BJ (cell line): ENCODE results near the gene SLC38A7. TPM values are rescaled to one million over a fixed set of nuclear protein-coding genes. Genes with fewer than 3 reads are reported as not detected.
"Not testable (repeated sequence)": the region's sequence is repeated elsewhere in the genome, so short reads cannot be mapped to it uniquely, and the experiment has no call there.

Experiments
- CTCF ChIA-PET: fragments of 350-600 bp; formaldehyde crosslinking; extraction: SDS; loops from one replicate; lab custom pipeline; 2021; ENCODE audit warnings: antibody characterized with exemption, inconsistent platforms; lab: Yijun Ruan, JAX
- POLR2A ChIA-PET: fragments of 300-600 bp; sonication (Branson Sonifier 250); formaldehyde crosslinking; extraction: SDS; loops from one replicate; lab custom pipeline; 2021; ENCODE audit warnings: antibody characterized with exemption; lab: Charles Lee
- DNase-seq: peaks from one replicate; pipeline ENCODE4 v3.0.0-alpha.2; 2011; ENCODE audit warnings: low read depth
- H3K27me3 ChIP-seq: 2 replicates; pipeline ENCODE4 v1.6.0; 2011; ENCODE audit warnings: low read length; ENCODE audit not compliant: control insufficient read depth, insufficient read depth
- H3K36me3 ChIP-seq: 2 replicates; pipeline ENCODE4 v1.5.1; 2011; ENCODE audit warnings: low read length; ENCODE audit not compliant: control insufficient read depth, insufficient read depth
- H3K4me3 ChIP-seq: 2 replicates; pipeline ENCODE4 v1.5.1; 2011; ENCODE audit warnings: low read depth, mild to moderate bottlenecking, control low read depth, low read length
- CTCF ChIP-seq: IDR thresholded peaks from 2 replicates; pipeline ENCODE4 v1.5.1; 2011; ENCODE audit warnings: low read depth, mild to moderate bottlenecking, control low read depth, inconsistent platforms, low read length, moderate library complexity; ENCODE audit not compliant: insufficient read depth
- polyA plus RNA-seq: library from polyadenylated mRNA; depleted of rRNA; stranded (reverse); fragments of >200 nt; gene quantifications from 2 replicates; pipeline ENCODE4 v1.2.3, GENCODE V29; 2011

SLC38A7 gene
- polyA plus RNA-seq, 1 experiment: 24.1 TPM

GRCh38 chr16:58638148-58639036 lies 46.2 kb downstream of the SLC38A7 start:
- DNase-seq: peak; percentile 70
- peak; percentile 66 for TF ChIP-seq CTCF
- H3K36me3 ChIP-seq: no peaks in the 10 kb centered on the region
- POLR2A ChIA-PET: interaction anchor here (0.6 kb wide), 1 partner anchor 220 kb away, joined by 4 read pairs; no protein-coding TSS in a partner anchor
- CTCF ChIA-PET: interaction anchor here (0.6 to 1.3 kb wide), 5 partner anchors 35 to 126 kb away, joined by 3 to 6 read pairs (median 3); no protein-coding TSS in a partner anchor
- no peaks in the 10 kb centered on the region for H3K27me3 ChIP-seq
- no peak overlapping the region for H3K4me3 ChIP-seq

DNA sequence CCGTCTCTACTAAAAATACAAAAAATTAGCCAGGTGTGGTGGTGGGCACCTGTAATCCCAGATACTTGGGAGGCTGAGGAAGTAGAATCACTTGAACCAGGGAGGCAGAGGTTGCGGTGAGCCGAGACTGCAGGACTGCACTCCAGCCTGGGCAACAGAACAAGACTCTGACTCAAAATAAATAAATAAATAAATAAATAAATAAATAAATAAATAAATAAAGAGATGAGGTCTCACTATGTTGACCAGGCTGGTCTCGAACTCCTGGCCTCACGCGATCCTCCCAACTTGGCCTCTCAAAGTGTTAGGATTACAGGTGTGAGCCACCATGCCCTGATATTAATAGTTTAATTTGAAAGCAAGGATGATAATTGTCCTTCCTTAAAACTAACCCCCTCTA lies 47.5 kb downstream of the SLC38A7 start:
- H3K36me3 ChIP-seq, POLR2A ChIA-PET, H3K4me3 ChIP-seq, H3K27me3 ChIP-seq, DNase-seq: not testable (repeated sequence)
- CTCF ChIA-PET: interaction anchor here (0.8 to 1.1 kb wide), 2 partner anchors 125 kb away, joined by 3 to 6 read pairs; no protein-coding TSS in a partner anchor

GRCh38 chr16:58636466-58636865 lies 48.1 kb downstream of the SLC38A7 start:
- no peak for TF ChIP-seq CTCF
- Histone ChIP-seq H3K27me3 (no peaks in the 10 kb centered on the region), H3K36me3 (no peaks in the 10 kb centered on the region), H3K4me3 (no peak overlapping the region)
- POLR2A ChIA-PET: interaction anchor here (0.6 kb wide), 2 partner anchors 13 to 21 kb away, joined by 4 to 7 read pairs; no protein-coding TSS in a partner anchor
- CTCF ChIA-PET: interaction anchor here (0.8 kb wide), 1 partner anchor 124 kb away, joined by 3 read pairs; no protein-coding TSS in a partner anchor
- DNase-seq: no peak

GRCh38 chr16:58635502-58635901 lies 49.1 kb downstream of the SLC38A7 start:
- ChIA-PET POLR2A (no interaction called here), CTCF (no interaction called here)
- Histone ChIP-seq H3K27me3 (no peaks in the 10 kb centered on the region), H3K36me3 (no peaks in the 10 kb centered on the region), H3K4me3 (no peak overlapping the region)
- no peak for DNase-seq
- TF ChIP-seq CTCF: no peak

GRCh38 chr16:58634265-58634802 lies 50.2 kb downstream of the SLC38A7 start:
- Histone ChIP-seq H3K27me3 (no peaks in the 10 kb centered on the region), H3K36me3 (no peaks in the 10 kb centered on the region), H3K4me3 (no peak overlapping the region)
- ChIA-PET POLR2A (no interaction called here), CTCF (interaction anchor here (1.2 kb wide), 1 partner anchor 18 kb away, joined by 4 read pairs; no protein-coding TSS in a partner anchor)
- no peak for DNase-seq
- TF ChIP-seq CTCF: no peak
